ENCODE measurements around the gene KIF9.
"Not testable (repeated sequence)": the region's sequence is repeated elsewhere in the genome, so short reads cannot be mapped to it uniquely, and the experiment has no call there.

The KIF9 gene

DNA sequence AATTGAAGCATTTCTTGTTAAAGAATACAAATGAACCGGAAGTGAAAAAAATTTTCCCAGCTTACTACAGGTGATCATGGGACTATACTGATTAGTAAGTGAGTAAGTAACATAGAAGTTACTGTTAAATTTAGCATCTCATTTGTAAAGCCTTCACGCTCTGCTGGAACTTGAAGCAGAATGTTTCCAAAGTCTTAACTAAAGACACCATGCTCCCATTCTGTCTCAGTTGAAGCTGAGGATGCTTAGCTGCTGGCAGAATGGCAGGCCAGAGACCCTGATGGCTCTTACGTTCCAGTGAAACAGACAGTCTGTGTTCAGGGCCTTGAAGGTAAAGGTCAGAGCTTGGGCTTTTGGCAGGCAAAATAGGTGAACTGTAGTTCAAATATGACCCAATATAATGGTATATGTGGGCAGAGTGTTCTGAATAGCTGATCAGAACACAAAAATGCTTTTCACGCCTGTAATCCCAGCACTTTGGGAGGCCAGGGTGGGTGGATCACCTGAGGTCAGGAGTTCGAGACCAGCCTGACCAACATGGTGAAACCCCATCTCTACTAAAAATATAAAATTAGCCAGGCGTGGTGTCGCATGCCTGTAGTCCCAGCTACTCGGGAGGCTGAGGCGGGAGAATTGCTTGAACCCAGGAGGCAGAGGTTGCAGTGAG lies 9.3 kb upstream of the KIF9 start:
- not testable (repeated sequence) for DNase-seq

DNA sequence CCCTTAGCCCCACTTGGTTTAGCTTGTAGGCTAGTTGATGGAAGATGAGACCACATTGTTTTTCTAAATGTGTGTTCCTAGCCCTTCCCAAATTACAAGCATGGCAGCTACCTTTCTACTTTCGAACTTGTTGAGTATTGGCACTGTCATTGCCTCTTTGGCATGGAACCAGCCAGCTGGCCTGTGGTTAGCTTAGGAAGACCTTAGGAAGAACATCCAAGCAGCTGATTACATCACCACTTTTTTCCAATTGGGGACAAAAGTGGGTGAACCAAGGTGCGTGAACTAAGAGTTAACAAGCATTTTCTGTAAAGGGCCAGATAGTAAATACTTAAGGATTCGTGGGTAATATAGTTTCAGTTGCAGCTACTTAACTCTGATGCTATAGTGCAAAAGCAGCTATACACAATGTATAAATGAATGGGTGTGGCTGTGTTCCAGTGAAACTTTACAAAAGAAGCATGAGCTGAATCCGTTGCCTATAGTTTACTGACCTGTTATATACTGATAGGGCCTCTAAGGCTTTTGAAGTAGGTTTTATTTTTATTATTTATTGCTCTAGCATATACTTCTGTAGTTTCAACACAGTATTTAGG lies 8.7 kb upstream of the KIF9 start:
- DNase-seq, result no peak

GRCh38 chr3:47288966-47289910 lies 6.6 kb upstream of the KIF9 start:
- no peak for DNase-seq

DNA sequence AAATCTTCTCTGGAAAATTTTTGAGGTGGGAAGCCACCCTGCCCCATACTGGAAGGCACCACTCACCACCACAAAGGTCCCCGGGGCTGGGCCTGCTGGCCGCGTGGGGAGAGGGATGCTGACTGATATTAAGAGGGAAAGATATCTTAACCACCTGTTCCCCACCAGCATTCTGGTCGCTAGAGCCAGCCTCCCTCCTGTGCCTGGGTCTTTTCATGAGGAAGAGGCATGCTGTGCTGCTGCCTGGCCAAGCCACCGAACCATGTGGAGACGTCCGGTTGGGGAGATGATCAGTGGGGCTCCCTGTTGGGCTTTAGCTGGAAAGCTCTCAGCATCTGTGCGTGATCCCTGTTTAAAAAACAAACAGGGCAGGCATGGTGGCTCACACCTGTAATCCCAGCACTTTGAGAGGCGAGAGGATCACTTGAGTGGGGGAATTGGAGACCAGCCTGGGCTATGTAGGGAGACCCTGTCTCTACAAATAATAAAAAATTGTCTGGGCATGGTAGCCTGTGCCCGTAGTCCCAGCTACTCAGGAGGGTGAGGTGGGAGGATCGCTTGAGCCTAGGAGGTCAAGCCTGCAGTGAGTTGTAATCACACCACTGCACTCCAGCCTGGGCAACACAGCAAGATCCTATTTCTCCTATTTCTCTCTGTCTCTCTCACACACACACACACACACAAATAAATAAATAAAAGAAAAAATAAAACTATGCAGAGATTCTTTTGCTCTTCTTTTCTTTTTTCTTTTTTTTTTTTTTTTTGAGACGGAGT lies 1.2 kb upstream of the KIF9 start:
- DNase-seq, result no peak

DNA sequence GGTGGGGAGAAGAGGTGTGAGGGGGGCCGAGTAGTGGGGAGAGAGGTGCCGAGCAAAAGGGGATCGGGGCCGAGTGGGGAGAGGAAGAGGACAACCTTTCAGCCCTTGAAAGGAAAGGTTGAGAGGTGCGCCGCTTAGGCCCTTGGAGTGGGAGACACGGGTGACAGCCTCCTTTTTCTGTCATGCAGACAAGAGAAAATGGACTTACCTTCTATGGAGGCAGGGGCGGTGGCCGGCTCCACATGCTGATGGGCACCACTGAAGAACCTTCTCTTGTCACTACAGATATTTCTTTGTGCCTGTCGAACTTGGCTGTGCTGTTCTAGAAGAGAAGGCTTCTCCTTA lies 566 bp upstream of the KIF9 start:
- no peak for DNase-seq

DNA sequence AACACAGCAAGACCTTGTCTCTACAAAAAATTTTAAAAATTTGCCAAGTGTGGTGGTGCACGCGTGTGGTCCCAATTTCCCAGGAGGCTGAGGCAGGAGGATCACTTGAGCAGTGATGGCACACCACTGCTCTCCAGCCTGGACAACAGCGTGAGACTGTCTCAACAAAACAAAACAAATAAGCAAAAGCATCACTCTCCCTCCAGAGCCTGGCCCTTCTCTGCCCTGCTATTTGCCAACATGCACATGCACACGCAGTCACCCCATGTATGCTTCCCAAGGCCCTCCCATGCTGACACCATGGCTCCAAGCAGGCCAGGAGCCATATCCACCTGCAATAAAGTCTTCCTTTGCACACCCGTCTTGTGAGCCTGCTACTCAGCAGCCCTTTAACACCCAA lies 2.1 kb downstream of the KIF9 start:
- no peak for DNase-seq

GRCh38 chr3:47276558-47276957 lies 6.0 kb downstream of the KIF9 start:
- no peak for DNase-seq

GRCh38 chr3:47274652-47275051 lies 7.9 kb downstream of the KIF9 start:
- DNase-seq, result no peak

- no peak for DNase-seq
These were observed 9.0 kb downstream of the KIF9 start for GRCh38 chr3:47273564-47273963.

DNA sequence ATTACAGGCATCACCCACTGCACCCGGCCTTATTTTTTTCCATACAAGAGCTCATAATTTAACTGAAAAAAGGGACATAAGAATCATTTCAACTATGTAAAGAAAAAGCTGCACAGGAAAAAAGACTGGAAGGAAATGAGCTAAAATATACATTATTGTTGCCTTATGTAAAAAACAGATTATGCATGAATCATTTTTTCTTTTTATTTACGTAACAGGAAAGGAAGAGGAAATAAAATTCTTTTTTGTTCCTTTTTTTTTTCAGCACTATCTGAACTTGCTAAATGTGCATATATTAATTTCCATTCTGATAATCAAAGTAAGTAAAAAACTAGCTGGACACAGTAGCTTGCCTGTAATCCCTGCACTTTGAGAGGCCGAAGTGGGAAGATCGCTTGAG lies 12.1 kb downstream of the KIF9 start:
- DNase-seq, result no peak

DNA sequence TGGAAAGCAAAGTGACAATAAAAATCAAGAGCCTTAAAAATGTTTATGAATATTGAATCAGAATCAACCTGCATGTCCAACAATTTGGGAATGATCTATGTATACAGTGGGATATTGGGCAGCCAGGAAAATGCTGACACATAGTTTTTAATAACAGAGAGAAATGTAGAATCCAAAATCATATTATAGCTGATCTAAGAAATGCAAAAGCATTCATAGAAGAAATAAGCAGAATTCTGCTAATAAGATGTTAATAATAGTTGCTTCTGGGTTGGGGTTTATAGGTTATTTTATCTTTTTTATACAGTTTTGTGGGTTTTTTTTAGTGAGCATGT lies 15.1 kb downstream of the KIF9 start:
- DNase-seq, result no peak

- no peak for DNase-seq
These were observed 15.7 kb downstream of the KIF9 start for GRCh38 chr3:47266709-47267489.

DNA sequence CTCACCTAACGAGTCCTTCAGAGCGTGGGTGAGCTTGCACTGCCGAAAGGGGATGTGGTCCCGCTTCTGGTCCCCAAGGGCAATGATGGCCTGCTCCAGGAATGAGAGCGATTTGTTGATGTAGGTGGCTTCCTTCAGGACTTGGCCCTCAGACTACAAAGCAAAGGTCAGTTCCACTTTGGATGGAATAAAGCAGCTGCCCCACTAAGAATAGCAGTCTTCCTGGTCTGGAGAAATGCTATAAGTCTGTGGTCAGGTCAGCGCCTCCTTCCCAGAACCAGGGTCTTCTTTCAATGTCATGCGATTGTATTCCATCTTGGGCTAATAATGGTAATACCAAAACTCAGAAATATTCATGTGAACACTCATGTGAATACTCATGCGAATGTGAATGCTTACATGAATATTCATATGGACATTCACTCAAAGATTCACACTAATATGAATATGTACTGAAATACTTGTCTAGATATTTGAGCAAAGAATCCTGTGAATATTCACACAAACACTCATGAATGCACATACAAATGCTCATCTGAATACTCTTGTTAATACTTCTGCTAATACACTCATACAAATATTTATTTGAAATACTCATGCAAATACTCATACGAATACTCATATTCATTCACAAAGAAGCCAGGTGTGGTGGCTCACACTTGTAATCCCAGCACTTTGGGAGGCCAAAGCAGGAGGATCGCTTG lies 16.7 kb downstream of the KIF9 start:
- DNase-seq, result no peak

- no peak for DNase-seq
These were observed 17.6 kb downstream of the KIF9 start for GRCh38 chr3:47265008-47265407.

GRCh38 chr3:47261301-47261700 lies 21.3 kb downstream of the KIF9 start:
- DNase-seq, result no peak

DNA sequence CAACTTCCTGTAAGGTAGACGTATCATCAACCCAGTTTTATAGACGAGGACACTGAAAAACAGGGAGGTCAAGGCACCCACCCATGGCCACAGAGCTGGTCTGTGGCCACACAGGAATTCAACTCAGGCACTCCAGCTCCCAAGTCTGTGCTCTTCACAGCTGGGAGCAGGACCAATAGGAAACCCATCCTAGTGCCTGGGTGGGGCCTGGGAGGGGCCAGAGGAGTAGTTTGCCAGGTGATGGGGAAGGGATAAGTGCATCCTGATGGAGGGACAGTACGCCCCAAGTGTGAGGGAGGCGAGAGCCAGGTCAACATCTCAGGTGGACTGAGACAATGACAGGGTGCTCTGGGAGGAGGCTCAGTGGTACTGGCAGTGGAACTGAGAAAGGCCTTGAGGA lies 22.0 kb downstream of the KIF9 start:
- DNase-seq, result no peak

DNA sequence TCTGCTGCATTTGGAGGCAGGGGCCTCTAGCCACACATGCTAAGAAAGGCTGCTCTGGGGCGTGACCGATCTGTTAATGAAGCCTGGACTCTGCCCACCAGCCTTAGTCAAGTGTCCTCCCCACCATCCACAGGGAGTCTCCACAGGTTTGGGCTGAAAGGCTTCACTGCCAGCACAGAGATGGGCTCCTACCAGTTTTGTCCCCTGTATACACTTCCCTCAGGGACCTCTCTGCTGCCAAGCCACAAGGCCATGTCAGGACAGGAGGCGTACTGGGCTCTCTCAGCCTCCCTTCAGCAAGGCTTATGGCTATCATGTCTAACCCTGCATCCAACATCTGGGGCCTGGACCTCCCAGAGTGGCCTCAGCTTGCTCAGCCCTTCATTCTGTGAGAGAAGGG lies 23.5 kb downstream of the KIF9 start:
- no peak for DNase-seq

GRCh38 chr3:47256331-47256730 lies 26.3 kb downstream of the KIF9 start:
- DNase-seq, result not testable (repeated sequence)

DNA sequence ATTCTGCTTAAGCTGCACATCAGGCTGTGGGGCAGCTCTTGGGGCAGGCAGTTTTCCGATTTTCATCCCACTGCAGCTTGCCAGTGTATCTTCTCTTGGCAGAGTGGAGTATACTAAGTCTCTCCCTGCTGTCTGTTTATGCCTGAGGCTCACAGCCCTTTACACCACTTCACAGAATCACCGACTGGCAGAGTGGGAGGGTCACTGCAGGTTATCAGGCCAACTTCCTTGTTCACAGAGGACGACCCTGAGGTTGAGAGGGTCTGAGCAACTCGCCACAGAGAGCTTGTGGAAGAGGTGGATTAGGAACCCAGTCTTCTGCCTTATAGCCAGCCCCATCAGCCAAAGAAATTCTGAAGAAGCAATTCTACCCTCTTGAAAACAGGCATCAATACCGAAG lies 30.9 kb downstream of the KIF9 start:
- DNase-seq, result no peak

DNA sequence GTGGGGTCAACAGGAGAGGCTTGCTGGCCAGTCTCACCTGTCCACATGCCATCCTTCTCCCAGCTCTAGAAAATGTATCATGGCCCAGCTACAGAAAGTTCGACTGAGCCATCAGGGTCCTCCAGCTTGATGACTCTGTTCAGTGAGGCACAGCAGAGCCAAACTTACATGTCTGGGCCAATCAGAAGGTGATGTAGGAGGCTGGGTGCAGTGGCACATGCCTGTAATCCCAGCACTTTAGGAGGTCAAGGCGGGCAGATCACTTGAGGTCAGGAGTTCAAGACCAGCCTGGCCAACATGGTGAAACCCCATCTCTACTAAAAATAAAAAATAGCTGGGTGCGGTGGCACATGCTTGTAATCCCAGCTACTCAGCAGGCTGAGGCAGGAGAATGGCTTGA lies 31.5 kb downstream of the KIF9 start:
- DNase-seq, result not testable (repeated sequence)

- no peak for DNase-seq
These were observed 32.1 kb downstream of the KIF9 start for GRCh38 chr3:47250309-47251060.
